Forelimb muscle (tissue), 1 donor: Measurements from ENCODE around the gene CAV1. TPM values are rescaled to one million over a fixed set of nuclear protein-coding genes. Genes with fewer than 3 reads are reported as not detected.
"Not testable (repeated sequence)": the region's sequence is repeated elsewhere in the genome, so short reads cannot be mapped to it uniquely, and the experiment has no call there.

Experiments
- DNase-seq: peaks from one replicate; pipeline ENCODE4 v3.0.0-alpha.2; 2013; ENCODE audit warnings: low read depth
- polyA plus RNA-seq: library from polyadenylated mRNA; unstranded; fragments of 120-200 nt; gene quantifications from one replicate; pipeline ENCODE4 v1.2.1, GENCODE V29; 2013; ENCODE audit not compliant: insufficient read length

Gene CAV1
- polyA plus RNA-seq: 162 TPM

- no peak for DNase-seq
Measured at GRCh38 chr7:116524609-116525297, at the start of gene CAV1. TSS of gene CAV1 (plus strand) at chr7:116525036. CDS start at chr7:116525063, 27 bp downstream.

GRCh38 chr7:116477625-116478024, 47.2 kb upstream of the CAV1 start:
- DNase-seq: no peak

- DNase-seq: no peak
Measured at GRCh38 chr7:116478834-116479233, 46.0 kb upstream of the CAV1 start.

DNA sequence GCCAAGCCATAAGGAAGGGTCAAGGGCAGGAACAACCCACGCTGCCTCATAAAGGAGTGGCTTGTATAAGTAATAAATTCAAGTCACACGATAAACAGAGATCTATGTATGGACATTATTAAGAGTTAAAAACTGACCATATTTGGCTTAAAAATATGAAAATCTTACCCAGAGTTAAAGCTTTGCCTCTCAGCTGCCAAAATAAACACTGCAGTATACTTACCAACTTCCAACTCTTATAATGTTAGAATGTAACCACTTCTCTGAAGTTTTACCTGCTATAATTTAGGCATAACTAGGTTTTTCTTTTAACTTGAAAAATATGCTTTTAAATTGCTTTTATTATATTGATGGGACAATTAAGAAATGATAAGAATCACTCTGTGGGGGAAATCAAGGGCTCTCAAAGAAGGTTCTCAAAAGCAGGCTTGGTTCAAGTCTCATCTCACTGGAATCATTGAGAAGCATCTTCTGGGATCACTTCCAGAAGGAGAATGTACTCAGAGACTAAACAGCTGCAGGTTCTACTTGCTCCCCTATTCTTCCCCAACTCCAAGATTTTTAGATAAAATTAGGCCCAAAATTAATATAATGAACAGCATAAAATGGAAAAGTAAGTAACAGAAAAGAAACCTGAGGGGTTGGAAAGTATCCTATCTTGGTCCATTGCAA, 41.4 kb upstream of the CAV1 start:
- no peak for DNase-seq

DNA sequence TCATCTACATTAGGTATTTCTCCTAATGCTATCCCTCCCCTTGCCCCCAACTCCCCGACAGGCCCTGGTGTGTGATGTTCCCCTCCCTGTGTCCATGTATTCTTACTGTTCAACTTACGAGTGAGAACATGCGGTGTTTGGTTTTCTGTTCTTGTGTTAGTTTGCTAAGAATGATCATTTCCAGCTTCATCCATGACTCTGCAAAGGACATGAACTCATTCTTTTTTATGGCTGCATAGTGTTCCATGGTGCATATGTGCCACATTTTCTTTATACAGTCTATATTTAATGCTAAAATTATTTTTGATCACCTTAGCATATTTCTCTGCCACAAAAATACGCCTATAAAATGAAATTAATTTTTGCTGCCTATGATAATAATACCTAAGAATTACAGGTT, 40.4 kb upstream of the CAV1 start:
- not testable (repeated sequence) for DNase-seq

- no peak for DNase-seq
Measured at GRCh38 chr7:116487907-116488521, 36.8 kb upstream of the CAV1 start.

GRCh38 chr7:116490351-116490750, 34.5 kb upstream of the CAV1 start:
- DNase-seq: no peak

GRCh38 chr7:116491887-116492653, 32.8 kb upstream of the CAV1 start:
- DNase-seq: no peak

- DNase-seq: no peak
Measured at GRCh38 chr7:116492654-116493109, 32.2 kb upstream of the CAV1 start.

DNA sequence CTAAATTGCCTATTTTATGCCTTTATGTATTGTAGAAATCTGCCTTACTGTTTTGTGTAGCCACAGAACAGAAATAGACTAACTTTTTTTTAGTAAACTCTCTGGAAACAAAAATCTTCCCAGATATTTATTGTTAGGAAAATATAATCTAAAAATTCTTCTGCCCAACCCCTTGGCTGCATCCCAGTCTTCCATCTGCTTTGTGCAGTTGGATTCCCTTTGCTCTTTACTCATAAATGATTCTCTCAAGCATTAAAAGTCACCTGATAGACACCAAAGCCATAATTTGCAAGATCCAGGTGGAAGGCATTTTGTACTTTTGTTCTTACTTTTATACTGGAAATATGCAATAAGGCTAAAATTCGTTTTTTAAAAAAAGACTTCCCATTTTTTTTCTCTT, 31.4 kb upstream of the CAV1 start:
- no peak for DNase-seq

DNA sequence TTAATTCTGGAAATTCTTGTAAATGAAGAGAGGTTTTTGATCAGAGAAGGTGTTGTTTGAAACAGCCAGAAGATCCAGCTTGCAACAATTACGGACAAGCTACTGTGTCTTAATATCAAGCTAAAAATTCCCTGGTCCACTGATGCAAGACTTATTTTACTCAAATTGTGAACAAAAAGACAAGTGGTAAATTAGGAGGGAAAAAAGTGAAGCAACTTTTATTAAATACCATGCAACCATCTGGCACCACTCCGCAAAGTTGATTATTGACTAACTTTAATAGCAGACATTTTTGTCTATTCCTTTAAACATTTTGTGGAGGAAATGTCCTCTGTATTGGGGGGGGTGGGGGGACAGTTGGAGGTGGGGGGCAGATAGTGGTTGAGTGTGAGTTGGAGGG, 30.4 kb upstream of the CAV1 start:
- DNase-seq: no peak

- DNase-seq: no peak
Measured at GRCh38 chr7:116495736-116496135, 29.1 kb upstream of the CAV1 start.

GRCh38 chr7:116496653-116497052, 28.2 kb upstream of the CAV1 start:
- DNase-seq: no peak

GRCh38 chr7:116497708-116498107, 27.1 kb upstream of the CAV1 start:
- no peak for DNase-seq

DNA sequence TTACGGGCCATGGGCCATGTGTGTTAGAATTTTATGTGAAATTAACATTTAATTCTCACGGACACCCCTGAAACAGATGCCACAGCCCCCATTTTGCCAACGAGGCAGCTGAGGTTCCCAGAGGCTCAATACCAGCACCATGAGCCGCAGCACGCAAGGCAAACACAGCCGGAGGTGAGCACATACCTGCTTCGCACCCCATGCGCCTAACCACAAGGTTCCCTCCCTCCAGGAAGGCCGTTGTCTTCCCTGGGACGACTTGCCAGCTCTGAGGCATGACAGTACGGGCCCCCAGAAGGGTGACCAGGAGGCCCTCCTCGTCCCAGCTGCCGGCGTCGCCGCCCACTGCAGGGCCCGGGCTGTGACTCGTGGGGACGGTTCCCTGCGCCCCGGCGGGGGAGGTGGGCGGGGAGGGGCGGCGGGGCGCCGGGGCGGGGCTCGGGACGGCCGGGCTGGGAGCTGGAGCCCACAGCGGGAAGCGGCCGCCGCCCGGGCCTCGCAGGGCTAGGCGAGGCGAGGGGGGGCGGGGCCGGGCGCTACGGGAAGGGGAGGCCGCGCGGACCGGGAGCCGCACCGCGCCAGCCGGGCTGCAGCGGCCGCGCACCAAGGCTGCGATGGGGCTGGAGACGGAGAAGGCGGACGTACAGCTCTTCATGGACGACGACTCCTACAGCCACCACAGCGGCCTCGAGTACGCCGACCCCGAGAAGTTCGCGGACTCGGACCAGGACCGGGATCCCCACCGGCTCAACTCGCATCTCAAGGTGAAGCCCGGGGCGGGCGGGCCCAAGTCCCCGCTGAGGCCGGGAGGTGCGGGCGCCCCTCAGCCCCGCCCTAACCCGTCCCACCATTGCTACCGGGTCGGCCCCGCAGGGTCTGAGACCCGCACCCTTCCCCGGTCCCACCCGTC, 25.4 kb upstream of the CAV1 start, which contains the start of gene CAV2:
CAV2 (plus strand) TSS at position 571 of the 910 bp plus-strand sequence; CDS start at position 615, 44 bp downstream.
- DNase-seq: no peak

- DNase-seq: no peak
Measured at GRCh38 chr7:116500078-116500853, 24.6 kb upstream of the CAV1 start.

- no peak for DNase-seq
Measured at GRCh38 chr7:116501425-116502167, 23.2 kb upstream of the CAV1 start.

DNA sequence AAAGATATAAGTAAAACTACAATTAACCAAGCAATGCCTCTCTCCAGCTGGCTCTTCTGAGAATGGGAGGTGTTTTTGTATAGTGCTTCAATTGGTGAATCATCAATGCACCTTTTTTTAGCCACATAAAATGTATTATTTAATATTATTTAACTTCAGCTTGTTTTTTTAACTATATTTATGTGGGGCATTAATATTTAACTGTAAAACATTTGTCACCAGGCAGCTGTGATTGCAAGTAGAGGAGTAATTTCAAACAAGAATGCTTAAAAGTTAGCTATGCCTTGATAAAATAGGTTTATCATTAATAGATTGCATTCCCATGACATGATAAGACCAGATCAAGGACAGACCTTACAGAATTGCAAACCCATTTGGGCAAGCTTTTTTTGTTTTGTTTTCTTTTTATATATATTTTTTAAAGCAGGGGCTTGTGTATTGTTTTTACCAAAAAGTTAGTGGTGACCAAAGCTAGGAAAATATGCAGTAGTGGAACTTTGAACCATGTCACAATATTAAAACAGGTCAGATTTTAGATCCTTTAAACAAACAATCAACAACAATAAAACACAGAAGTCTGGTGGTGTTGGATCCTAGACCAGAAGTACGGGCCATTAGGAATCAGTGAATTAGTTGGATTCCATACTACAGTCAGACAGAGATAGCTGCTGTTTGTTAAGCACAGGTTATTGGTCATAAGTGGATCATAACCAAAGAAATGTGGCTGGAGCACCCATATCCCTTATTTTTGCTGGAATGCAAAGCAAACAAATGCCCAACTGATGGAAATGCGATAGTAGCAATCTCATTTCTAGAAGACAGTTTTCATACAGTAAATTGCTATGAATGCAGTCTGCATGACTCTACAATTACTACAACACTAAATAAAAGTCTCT, 22.4 kb upstream of the CAV1 start:
- no peak for DNase-seq
